Progenitor cell of endocrine pancreas (in vitro differentiated cells): Measurements from ENCODE around the gene APAF1. TPM values are rescaled to one million over a fixed set of nuclear protein-coding genes. Genes with fewer than 3 reads are reported as not detected.

Source experiments
- DNase-seq: peaks from one replicate; pipeline ENCODE4 v3.0.0; 2021; ENCODE audit warnings: low spot score; ENCODE audit not compliant: unreplicated experiment
- H3K27ac Mint-ChIP-seq: 2 replicates; pipeline ENCODE4 v1.8.0; 2021; ENCODE audit warnings: mild to moderate bottlenecking, moderate library complexity, mixed read lengths
- H3K27me3 Mint-ChIP-seq: 2 replicates; pipeline ENCODE4 v1.8.0; 2021; ENCODE audit warnings: mixed read lengths
- H3K36me3 Mint-ChIP-seq: 2 replicates; pipeline ENCODE4 v1.8.0; 2022; ENCODE audit warnings: mixed read lengths; ENCODE audit not compliant: insufficient read depth
- H3K4me1 Mint-ChIP-seq: 2 replicates; pipeline ENCODE4 v1.8.0; 2021; ENCODE audit warnings: low read depth, mixed read lengths
- H3K4me3 Mint-ChIP-seq: 2 replicates; pipeline ENCODE4 v1.8.0; 2021; ENCODE audit warnings: low read depth, mild to moderate bottlenecking, moderate library complexity, mixed read lengths
- H3K9me3 Mint-ChIP-seq: 2 replicates; pipeline ENCODE4 v1.8.0; 2021; ENCODE audit warnings: low read depth, mixed read lengths
- total RNA-seq: library from RNA; stranded (reverse); gene quantifications from 2 replicates; pipeline ENCODE4 v1.2.1, GENCODE V29; 2021
- TF ChIP-seq, protein P1 (sequence below): fragments of 200-600 bp; sonication (generic); IDR thresholded peaks from one replicate; pipeline ENCODE4 v1.5.0; 2021; ENCODE audit warnings: antibody characterized with exemption, mild to moderate bottlenecking; ENCODE audit not compliant: unreplicated experiment

Gene APAF1
- total RNA-seq, 1 donor from 2014 or later, result 30.9 TPM

DNA sequence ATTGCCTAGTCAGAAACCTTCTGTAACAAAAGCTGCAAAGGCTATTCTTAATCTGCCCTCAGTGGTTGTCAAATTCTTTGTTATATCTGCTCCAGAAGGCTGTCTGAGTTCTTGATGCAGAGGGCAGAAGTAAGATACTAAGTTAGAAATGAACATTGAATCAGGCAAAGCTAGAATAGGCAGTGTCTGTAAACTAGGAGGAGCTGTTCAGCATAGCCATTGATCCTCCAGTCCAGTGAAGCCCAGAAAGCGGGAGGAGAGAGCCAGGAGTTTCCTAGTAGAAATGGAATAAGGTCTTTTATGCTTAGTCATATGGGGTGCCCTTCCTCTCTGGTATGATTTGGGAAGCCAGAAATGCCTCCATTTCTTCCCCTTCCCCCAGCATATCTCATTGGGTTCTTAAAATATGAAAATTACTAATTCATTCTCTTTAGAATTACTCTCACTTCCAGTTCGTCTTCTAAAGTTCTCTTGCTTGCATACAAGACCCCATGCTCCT lies 76.2 kb downstream of the APAF1 start:
- H3K4me3 Mint-ChIP-seq, result no peak overlapping the region
- no peak overlapping the region for H3K27ac Mint-ChIP-seq
- DNase-seq, result no peak
- peaks cover 16% of the 10 kb centered on the region for H3K36me3 Mint-ChIP-seq
- TF ChIP-seq, protein P1, sequence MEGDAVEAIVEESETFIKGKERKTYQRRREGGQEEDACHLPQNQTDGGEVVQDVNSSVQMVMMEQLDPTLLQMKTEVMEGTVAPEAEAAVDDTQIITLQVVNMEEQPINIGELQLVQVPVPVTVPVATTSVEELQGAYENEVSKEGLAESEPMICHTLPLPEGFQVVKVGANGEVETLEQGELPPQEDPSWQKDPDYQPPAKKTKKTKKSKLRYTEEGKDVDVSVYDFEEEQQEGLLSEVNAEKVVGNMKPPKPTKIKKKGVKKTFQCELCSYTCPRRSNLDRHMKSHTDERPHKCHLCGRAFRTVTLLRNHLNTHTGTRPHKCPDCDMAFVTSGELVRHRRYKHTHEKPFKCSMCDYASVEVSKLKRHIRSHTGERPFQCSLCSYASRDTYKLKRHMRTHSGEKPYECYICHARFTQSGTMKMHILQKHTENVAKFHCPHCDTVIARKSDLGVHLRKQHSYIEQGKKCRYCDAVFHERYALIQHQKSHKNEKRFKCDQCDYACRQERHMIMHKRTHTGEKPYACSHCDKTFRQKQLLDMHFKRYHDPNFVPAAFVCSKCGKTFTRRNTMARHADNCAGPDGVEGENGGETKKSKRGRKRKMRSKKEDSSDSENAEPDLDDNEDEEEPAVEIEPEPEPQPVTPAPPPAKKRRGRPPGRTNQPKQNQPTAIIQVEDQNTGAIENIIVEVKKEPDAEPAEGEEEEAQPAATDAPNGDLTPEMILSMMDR, result no peak
- no peaks in the 10 kb centered on the region for H3K27me3 Mint-ChIP-seq
- no peaks in the 10 kb centered on the region for H3K4me1 Mint-ChIP-seq
- no peaks in the 10 kb centered on the region for H3K9me3 Mint-ChIP-seq

DNA sequence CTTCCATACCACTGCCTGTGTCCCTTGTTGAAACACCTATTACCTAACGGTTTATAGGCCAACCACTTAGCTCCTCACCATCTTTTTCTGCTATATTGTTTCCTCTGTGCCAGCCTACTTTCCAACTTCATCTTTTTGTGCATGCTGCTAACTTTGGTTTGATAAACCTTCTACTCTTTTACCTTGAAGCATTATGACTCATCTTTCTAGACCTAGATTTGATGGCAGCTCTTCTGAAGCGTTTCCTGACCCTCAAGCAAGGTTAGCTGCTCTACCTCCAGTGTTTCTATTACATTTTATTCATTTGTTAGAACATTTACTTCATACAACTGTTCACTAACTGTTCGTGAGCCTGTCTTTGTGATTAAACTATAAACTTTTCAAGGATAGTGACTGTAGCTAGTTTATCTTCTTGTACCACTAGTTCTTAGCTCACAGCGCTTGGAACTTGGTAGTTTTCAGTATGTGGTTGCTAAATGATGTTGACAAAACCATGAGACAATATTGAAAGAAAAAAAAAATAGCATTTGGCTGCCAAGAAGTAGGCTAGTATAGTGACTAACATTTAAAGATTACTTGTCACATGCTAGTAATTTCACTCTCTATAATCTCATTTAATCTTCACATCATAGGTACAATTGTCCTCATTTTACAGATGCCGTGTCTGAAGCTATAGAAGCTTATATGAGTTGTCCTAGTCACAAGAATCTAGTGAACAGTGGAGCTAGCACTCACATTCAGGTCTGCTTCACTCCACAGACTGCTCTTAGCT lies 79.5 kb downstream of the APAF1 start:
- H3K4me1 Mint-ChIP-seq, result no peaks in the 10 kb centered on the region
- no peaks in the 10 kb centered on the region for H3K9me3 Mint-ChIP-seq
- peaks cover 13% of the 10 kb centered on the region for H3K36me3 Mint-ChIP-seq
- DNase-seq, result no peak
- no peak overlapping the region for H3K4me3 Mint-ChIP-seq
- no peaks in the 10 kb centered on the region for H3K27me3 Mint-ChIP-seq
- no peak overlapping the region for H3K27ac Mint-ChIP-seq
- TF ChIP-seq, protein P1, result no peak

DNA sequence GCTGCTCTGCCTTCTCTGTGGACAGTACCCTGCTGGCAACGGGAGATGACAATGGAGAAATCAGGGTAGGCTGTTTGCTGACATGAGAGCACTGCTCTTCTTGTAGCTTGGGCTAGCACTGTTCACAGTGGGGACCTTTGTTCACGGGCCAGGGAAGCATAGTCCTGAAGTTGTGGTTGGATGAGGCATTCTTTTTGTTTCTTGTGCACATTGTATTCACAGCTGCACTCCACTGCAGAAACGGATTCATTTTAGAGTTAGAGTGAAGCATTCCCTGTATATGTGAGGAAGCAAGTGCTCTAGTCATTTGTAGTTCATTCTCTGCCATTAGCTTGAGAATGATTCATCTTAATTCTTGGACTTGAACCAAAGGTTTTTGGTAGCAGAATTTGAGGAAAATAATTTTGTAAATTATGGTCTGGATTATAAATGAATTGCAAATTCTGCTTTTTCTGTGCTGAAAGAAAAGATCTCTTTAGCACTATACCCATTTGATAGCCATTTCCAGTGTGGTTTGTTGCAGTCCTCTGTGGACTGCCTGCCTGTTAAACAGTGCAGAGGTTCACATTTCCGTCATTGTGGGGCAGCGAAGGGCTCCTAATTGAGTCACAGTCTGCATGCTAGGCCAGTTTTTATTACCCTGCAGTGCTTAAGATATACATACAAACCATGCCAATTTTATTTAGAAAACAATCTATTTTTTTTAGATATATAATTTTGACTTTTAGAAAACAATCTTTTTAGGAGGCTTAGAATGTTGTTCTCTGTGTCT lies 80.6 kb downstream of the APAF1 start:
- no peaks in the 10 kb centered on the region for H3K9me3 Mint-ChIP-seq
- peaks cover 16% of the 10 kb centered on the region for H3K36me3 Mint-ChIP-seq
- DNase-seq, result no peak
- TF ChIP-seq, protein P1, result peak; percentile 58
- no peak overlapping the region for H3K27ac Mint-ChIP-seq
- no peaks in the 10 kb centered on the region for H3K4me1 Mint-ChIP-seq
- no peaks in the 10 kb centered on the region for H3K27me3 Mint-ChIP-seq
- H3K4me3 Mint-ChIP-seq, result no peak overlapping the region

DNA sequence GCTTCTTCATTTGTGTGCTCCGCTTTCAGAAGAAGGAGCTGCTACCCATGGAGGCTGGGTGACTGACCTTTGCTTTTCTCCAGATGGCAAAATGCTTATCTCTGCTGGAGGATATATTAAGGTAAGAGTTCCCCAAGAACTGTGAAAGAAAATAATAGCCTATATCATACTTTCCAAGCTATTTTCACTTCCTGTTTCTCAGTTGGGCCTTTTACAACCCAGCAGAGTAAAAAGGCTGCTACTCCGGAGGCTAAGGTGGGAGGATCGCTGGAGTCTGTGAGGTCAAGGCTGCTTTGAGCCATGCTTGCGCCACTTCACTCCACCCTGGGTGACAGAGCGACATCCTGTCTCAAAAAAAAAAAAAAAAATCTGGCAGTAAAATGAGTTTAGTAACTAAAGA lies 82.1 kb downstream of the APAF1 start:
- Mint-ChIP-seq H3K27me3 (no peaks in the 10 kb centered on the region), H3K4me1 (no peaks in the 10 kb centered on the region), H3K9me3 (no peaks in the 10 kb centered on the region), H3K36me3 (peaks cover 16% of the 10 kb centered on the region), H3K4me3 (no peak overlapping the region), H3K27ac (no peak overlapping the region)
- TF ChIP-seq, protein P1, result no peak
- no peak for DNase-seq

DNA sequence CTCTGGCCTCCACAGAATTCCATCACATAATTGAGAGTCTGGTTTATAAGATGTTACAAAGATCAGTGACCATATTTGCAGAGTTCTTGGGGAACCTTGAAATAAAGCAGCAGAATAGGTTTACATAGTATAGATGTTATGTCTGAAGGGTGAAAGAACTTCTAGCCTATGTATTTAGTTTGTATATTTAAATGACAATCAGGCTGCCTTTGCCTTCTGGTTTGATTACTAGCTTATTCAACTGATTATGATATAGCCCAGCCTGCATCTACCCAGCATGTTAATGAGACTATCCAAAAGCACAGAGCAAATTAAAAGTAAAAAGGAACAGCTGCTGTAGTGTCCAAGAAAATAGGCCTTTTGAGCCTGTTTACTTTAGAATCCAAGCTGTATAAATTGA lies 85.3 kb downstream of the APAF1 start:
- Mint-ChIP-seq H3K4me1 (no peaks in the 10 kb centered on the region), H3K9me3 (no peaks in the 10 kb centered on the region), H3K36me3 (peaks cover 19% of the 10 kb centered on the region), H3K27ac (no peak overlapping the region), H3K27me3 (no peaks in the 10 kb centered on the region), H3K4me3 (no peak overlapping the region)
- no peak for DNase-seq
- TF ChIP-seq, protein P1, result no peak
